ENCODE data around the gene RNASEH2C.

RNASEH2C gene

DNA sequence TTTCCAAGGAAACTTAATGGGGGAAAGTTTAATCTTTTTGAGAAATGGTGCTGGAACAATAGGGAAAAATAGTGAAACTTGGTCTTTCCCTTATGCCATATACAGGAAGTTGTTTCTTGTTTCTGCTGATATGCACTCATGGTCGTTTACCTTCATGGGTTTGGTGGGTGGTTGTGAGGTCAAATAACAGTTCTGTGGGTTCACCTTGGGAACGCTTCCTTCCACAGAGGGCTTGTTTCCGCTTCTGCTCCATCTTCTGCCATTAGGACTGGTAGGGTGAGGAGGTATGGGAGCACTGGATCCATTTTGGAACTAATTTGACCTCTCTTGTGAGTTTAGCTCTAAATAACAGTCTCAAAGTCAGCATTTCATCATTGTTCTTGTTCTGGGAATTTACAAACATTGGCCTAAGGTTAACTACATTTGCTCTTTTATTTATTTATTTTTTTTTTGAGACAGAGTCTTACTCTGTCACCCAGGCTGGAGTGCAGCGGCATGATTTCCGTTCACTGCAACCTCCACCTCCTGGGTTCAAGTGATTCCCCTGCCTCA, 40.3 kb downstream of the RNASEH2C start:
- no peak for DNase-seq

DNA sequence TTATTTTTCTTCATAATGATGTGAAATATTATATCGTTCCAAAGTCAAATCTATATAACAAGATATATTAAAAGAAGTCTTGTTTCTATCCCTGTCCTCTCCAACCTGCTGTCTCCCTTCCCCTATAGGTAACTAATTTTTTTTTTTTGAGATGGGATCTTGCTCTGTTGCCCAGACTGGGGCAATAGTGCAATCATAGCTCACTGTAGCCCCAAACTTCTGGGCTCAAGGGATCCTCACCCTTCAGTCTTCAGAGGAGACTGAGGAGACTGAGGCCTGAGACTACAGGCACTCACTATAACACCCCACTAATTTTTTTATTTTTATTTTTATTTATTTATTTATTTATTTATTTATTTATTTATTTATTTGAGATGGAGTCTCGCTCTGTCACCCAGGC, 47.6 kb downstream of the RNASEH2C start:
- DNase-seq = no peak

DNA sequence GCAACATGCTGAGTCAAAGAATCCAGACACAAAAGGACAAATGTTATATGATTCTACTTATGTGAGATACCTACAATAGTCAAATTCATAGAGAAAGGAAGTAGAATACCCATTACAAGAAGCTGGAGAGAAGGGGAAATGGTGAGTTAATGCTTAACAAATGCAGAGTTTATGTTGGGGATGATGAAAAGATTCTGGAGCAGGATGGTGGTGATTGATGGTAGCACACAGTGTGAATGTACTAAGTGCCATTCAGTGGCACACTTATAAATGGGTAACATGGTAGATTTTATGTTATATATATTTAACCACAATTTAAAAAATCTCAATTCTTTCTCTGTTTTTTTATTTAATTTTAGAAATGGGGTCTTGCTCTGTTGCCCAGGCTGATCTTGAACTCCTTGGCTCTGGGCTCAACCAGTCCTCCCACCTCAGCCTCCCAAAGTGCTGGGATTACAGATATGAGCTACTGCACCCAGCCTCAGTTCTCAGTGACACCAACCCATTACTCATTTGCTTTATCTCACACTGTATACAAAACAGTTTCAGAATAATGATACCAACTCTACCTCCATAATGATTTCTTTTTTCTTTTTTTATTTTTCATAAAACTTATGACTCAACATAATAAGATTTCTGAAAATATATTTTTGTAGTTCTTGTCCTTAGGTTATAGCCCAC, 48.3 kb downstream of the RNASEH2C start:
- no peak for DNase-seq

Measured in NCI-H1105 (cell line).